ENCODE data around the gene SMC1B.

Gene SMC1B

GRCh38 chr22:45318558-45319323, 94.7 kb downstream of the SMC1B start:
- DNase-seq = peak; percentile 76

- DNase-seq = peak; percentile 91
Observed at GRCh38 chr22:45318168-45318557, 95.2 kb downstream of the SMC1B start.

- no peak for DNase-seq
Observed at GRCh38 chr22:45317551-45318167, 95.7 kb downstream of the SMC1B start.

- no peak for DNase-seq
Observed at GRCh38 chr22:45316796-45317526, 96.4 kb downstream of the SMC1B start.

GRCh38 chr22:45314786-45315185, 98.6 kb downstream of the SMC1B start:
- no peak for DNase-seq

GRCh38 chr22:45314054-45314721, 99.2 kb downstream of the SMC1B start:
- no peak for DNase-seq

- no peak for DNase-seq
Observed at GRCh38 chr22:45312856-45313255, 100.5 kb downstream of the SMC1B start.

GRCh38 chr22:45312415-45312814, 101.0 kb downstream of the SMC1B start:
- no peak for DNase-seq

GRCh38 chr22:45310977-45311531, 102.3 kb downstream of the SMC1B start:
- no peak for DNase-seq

GRCh38 chr22:45310331-45310976, 102.9 kb downstream of the SMC1B start:
- DNase-seq = no peak

- DNase-seq = peak; percentile 97
Observed at GRCh38 chr22:45309422-45310227, 103.8 kb downstream of the SMC1B start, which contains the start of gene FAM118A. FAM118A (plus strand) TSS chr22:45309934; CDS start chr22:45322380, 12,446 bp downstream.

GRCh38 chr22:45308957-45309421, 104.4 kb downstream of the SMC1B start:
- no peak for DNase-seq

- DNase-seq = no peak
Observed at GRCh38 chr22:45308391-45308956, 104.9 kb downstream of the SMC1B start.

GRCh38 chr22:45306139-45306538, 107.3 kb downstream of the SMC1B start:
- no peak for DNase-seq

GRCh38 chr22:45305456-45306075, 107.8 kb downstream of the SMC1B start:
- DNase-seq = no peak

- no peak for DNase-seq
Observed at GRCh38 chr22:45304971-45305370, 108.4 kb downstream of the SMC1B start.

GRCh38 chr22:45303181-45303580, 110.2 kb downstream of the SMC1B start:
- no peak for DNase-seq

- no peak for DNase-seq
Observed at GRCh38 chr22:45302751-45303150, 110.6 kb downstream of the SMC1B start.

GRCh38 chr22:45298934-45299505, 114.4 kb downstream of the SMC1B start:
- no peak for DNase-seq
